ENCODE data around the gene FOXRED2.
"Not testable (repeated sequence)": the region's sequence is repeated elsewhere in the genome, so short reads cannot be mapped to it uniquely, and the experiment has no call there.

The FOXRED2 gene

GRCh38 chr22:36506637-36507517 lies at the start of gene FOXRED2:
Gene FOXRED2, minus strand, starts transcription at chr22:36507040. Its CDS starts 618 bp downstream, at chr22:36506422.
- peak; percentile 95 to 96 for ATAC-seq

- no peak for ATAC-seq
These were observed 47.3 kb upstream of the FOXRED2 start for GRCh38 chr22:36554098-36554497.

- no peak for ATAC-seq
These were observed 45.4 kb upstream of the FOXRED2 start for GRCh38 chr22:36552289-36552688.

- ATAC-seq = no peak
These were observed 44.1 kb upstream of the FOXRED2 start for GRCh38 chr22:36550701-36551495.

- ATAC-seq = no peak
These were observed 42.2 kb upstream of the FOXRED2 start for GRCh38 chr22:36549033-36549432.

- ATAC-seq = no peak
These were observed 41.8 kb upstream of the FOXRED2 start for GRCh38 chr22:36548606-36549005.

GRCh38 chr22:36546932-36547331 lies 40.1 kb upstream of the FOXRED2 start:
- peak in 1 of 2 donors; percentile 21 for ATAC-seq

GRCh38 chr22:36546092-36546804 lies 39.4 kb upstream of the FOXRED2 start:
- ATAC-seq = no peak

- ATAC-seq = no peak
These were observed 37.3 kb upstream of the FOXRED2 start for GRCh38 chr22:36544107-36544620.

GRCh38 chr22:36541831-36542411 lies 35.1 kb upstream of the FOXRED2 start:
- peak; percentile 97 to 100 for ATAC-seq

- ATAC-seq = no peak
These were observed 34.2 kb upstream of the FOXRED2 start for GRCh38 chr22:36540867-36541642.

- no peak for ATAC-seq
These were observed 31.7 kb upstream of the FOXRED2 start for GRCh38 chr22:36538529-36538928.

GRCh38 chr22:36536717-36537116 lies 29.9 kb upstream of the FOXRED2 start:
- ATAC-seq = no peak

GRCh38 chr22:36533320-36533719 lies 26.5 kb upstream of the FOXRED2 start:
- not testable (repeated sequence) for ATAC-seq

GRCh38 chr22:36532466-36532865 lies 25.6 kb upstream of the FOXRED2 start:
- ATAC-seq = no peak

- ATAC-seq = peak; percentile 92 to 93
These were observed 22.2 kb upstream of the FOXRED2 start, which contains the start of gene EIF3D for GRCh38 chr22:36528795-36529751. Gene EIF3D, minus strand, starts transcription at chr22:36529166. Its CDS starts 3,045 bp downstream, at chr22:36526121.

- ATAC-seq = no peak
These were observed 21.5 kb upstream of the FOXRED2 start for GRCh38 chr22:36528341-36528740.

GRCh38 chr22:36522662-36523061 lies 15.8 kb upstream of the FOXRED2 start:
- ATAC-seq = no peak

- no peak for ATAC-seq
These were observed 13.6 kb upstream of the FOXRED2 start for GRCh38 chr22:36520423-36520822.

GRCh38 chr22:36519906-36520305 lies 13.1 kb upstream of the FOXRED2 start:
- not testable (repeated sequence) for ATAC-seq

Measured in activated CD4-positive, CD25-positive, alpha-beta regulatory T cell treated with anti-CD3 and anti-CD28 coated beads, Interleukin-2, amount 50 U/mL, for 24 hours (primary cell).